Limb (tissue), 2 donors: ENCODE data around the gene C1orf21.

Experiments
- DNase-seq, 2 donors: peaks; one replicate each; pipeline ENCODE4 v3.0.0-alpha.2; 2016; ENCODE audit errors: extremely low spot score in 2 of 2

C1orf21 gene

GRCh38 chr1:184485751-184486723 lies 99.2 kb downstream of the C1orf21 start:
- no peak for DNase-seq

DNA sequence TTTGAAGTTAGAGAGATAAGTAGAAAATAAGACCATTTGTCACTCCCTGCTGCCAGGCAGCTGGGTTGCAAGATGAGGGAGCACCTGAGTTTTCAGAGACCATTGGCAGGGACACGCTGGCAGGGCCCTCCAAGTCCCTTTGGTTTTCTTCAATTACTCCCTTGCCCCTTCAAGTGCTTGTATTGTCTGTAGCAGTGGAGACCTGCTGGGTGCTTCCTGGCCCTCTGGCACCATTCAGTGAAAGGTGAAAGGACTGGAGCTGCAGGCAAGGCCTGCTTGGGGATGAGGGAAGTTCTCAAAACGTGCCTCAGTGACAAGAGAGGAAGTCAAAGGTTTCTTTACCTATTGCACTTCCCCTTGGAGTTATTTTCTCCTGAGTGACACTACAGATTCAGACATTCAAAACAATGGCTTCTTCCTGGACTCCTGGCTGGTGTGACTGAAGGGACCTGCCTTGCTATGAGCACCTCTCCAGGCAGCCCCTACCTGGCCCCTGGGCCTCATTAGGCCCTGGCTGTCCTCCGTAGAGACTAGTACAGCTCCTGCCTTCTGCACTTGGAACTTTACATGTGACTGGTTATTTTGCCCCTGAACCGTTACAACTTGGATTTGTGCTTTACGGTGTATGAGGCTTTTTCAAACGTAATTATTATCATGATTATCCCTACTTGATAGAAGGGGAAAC lies 100.1 kb downstream of the C1orf21 start:
- DNase-seq, result no peak

DNA sequence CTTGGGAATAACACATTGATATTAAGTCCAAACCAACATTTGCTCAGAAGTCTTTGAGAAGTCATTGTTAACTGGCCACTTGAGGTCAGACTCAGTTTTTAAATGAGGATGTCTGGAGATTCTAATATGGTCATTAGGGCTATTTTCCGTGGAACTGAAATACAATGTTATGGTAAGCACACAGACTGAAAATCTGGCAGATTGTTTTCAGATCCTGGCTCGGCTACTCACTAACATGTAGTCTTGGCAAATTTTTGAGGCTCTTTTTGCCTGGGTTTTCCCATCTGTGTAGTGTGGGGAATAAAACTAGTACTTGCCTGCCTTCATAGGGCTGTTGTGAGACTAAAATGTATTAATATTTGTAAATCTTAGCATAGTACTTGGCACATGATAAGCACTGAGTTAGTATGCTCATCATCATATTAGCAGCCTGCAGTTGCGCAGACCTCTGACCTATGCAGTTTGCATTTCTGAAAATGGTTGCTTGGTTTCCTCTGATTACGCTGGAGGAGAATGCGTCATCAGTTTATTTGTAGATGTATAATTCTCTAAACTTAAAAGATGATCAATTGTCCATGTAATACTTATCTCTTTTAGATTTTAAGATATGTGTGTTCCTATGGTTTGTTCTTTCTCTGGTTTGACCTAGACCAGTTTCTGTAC lies 100.8 kb downstream of the C1orf21 start:
- no peak for DNase-seq

- no peak for DNase-seq
Observed at GRCh38 chr1:184489908-184490307, 103.1 kb downstream of the C1orf21 start.

DNA sequence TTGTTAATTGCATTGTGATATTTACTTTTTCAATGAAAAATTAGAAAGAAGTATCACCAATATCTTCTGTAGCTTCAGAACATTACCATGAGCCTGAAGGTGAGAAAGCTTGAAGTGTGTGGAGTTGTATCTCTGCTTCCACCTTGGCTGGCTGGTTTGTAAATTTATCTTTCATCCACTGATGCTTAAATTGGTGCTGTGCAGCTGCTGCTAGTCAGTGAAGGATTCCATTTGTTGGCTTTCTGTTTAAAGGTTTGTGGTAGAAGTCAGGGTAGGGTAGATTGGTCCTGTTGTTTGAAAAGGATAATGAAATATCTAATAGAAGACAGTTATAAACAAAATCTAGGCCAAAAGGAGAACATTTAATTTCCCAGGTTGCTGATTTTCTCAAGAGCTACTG lies 105.7 kb downstream of the C1orf21 start:
- no peak for DNase-seq

DNA sequence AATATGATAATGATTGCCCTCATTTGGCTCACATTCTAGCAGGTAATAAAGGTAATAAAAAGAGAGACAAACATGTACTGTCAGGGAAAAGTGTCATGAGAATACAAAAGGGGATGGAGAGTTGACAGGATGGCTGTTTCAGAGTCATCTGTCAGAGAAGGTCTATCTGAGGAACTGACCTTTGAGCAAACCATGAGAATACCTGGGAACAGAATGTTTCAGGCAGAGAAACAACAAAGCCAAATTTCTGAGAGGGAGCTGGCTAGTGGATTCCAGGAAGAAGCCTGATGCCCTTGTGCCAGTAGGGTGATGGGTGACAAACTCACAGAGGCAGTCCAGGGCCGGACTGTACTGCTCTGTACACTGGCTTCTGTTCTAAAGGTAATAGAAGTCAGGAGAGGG lies 107.2 kb downstream of the C1orf21 start:
- no peak for DNase-seq

DNA sequence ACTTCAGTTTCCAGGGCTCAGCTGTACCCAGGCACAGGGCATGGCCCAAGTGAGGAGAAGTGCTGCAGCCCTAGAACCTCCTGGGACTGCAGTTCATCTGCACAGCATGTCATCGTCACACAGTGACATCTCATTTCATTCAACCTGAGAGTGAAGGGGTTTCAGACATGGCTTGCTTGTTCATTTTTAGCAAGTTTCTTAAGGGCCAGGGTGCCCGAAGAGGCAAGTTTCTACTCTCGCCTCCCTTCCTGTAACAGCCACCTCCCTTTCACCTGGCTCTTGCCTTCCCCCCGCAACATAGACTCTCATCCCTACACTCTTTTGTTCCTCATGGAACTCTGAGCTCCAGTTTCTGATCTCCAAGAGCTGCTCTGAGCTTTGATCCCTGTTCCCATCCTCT lies 108.1 kb downstream of the C1orf21 start:
- DNase-seq, result no peak

DNA sequence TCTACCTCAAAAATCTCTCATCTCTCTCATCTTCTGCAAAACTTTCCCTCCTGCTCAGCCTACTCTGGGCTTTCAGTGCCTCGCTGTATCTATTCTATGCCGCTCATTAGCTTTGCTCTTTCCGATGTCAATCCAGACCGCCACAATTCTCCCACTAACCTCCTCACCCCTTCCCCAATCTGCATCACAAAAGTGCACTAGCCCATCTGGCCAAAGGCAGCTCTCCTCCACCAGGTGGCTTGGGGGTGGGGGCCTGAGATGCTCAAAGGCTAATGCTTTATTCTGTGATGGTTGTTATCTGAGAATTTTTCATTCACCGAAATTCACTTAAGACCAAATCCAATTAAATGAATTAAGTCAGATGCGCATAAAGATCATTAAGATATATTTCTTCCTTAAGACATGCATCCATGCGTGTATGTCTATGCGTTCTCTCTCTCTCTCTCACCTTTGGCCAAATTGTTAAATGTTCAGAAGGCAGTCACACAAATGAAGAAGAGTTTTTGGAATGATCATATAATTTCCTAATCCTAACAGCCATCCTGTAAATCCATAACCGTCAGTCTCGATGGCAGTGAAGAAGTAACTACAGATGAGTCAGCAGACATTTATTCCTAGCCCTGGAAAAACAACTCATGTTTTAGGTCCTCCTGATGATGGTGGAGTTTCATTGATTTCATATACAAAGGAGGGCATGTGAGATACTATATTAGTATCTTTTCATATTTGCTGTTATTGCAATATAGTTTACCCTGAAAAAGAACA lies 111.3 kb downstream of the C1orf21 start:
- DNase-seq, result no peak

DNA sequence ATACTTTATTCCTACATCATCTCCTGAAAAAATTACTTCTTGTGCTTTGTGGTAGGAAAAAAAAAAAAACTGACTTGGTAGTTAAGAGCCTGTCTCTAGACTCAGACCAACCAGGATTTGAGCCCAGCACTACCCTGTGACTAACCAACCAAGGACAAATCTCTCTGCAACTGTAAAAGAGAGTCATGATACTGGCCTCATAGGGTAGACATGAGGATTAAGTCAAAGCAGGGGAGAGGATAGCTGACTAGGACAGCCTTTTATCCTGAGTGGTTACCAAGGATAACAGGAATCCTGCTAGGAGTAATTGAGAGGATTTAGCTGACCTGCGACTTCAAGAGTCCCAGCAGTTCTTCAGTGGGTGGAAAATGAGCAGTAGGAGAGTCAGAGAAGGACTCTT lies 112.8 kb downstream of the C1orf21 start:
- no peak for DNase-seq

DNA sequence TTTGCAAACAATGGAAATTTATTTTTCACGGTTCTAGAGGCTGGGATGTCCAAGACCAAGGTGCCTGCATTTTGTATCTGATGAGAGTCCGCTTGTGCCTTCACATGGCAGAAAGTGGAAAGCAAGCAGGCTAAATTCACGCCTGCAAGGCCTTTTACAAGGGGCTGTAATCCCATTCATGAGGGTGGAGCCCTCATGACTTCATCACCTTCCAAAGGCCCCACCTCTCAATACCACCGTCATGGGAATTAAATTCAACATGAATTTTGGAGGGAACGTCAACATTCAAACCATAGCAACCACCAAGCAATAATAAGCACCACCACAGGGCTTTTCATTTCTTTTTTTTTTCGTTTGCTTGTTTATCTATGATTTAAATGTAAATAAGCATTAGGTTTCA lies 115.3 kb downstream of the C1orf21 start:
- no peak for DNase-seq

DNA sequence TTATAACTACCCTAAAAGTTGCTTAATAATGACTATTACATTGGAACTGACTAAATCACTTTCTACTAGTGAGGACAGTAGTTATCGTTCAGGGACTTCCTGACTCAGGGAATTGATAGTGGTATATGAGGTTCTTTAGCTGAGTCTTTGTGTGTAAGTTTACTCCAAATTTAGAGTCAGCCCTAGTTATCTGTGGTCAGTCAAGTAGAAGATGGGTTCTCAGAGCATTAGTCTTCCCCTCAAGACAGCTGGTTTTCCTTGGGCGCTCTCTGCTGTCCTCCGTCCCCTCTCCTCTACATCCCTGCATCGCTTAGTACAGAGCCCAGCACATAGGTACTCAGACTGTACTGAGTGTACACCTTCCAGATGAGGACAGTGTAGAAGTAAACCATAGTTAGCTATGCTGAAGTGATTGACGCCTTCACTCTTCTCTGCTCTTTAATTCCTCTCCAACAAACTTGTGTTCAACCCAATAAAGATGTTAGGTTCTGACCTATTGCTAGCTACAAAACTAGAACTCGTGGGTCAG lies 116.5 kb downstream of the C1orf21 start:
- DNase-seq, result no peak

DNA sequence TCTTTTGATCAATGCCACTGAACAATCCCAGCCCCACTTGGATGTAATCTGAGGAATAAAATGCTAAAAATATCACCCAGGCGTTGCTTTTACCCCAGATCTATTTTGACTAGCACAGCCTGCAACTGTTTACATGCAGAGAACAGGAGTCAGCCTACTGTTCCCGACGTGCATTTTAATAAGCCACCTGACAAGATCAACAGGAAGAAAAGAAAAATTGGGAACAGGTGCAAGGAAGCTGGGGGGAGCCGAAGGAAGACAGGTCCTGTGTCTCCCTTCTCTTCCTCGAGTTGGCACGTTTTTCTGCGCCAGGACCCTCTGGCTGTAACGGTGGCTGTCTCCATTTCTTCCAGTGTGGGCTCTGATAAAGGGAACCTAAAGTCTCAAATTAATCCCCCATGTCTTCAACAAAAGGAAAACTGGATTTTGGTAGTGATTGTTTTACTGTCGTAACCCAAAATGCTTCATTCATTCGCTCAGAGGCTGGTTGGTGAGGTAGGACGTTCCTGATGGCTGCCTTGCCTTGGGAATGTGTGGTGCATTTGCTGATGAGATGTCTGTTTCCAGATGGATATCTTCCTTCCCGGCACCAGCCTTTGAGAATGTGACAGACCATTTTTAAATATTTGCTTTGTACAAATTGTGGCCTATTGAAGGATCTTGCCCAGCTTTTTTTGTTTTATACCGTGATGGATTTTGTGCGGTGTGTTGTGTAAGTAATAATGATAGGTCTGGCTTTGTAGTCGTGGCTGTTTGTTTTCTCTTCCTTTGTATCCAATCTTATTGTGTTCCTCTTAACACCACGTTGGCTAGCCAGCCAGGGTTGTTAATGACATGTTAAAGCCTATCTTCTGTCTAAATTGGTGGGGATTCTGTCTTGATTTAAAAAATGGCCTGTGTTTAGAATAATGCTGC lies 117.5 kb downstream of the C1orf21 start:
- no peak for DNase-seq

DNA sequence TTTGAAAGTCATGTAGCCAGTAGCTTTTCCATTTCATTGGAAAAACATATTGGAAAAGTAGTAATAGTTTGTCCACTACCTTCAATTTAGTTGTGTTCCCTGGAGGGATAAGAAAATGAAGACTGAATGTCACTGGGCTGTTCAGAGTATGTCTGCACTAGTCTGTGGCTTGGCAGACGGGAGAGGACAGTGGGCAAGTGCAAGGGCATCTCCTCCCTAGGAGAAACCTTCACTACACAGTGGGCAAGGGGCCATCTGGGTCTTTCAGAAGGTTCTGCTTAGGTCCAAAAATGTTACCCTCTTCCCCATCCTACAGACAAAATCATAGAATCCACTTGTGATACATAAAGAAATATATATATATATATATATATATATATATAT lies 118.1 kb downstream of the C1orf21 start:
- DNase-seq, result no peak

GRCh38 chr1:184506481-184506880 lies 119.7 kb downstream of the C1orf21 start:
- DNase-seq, result no peak

DNA sequence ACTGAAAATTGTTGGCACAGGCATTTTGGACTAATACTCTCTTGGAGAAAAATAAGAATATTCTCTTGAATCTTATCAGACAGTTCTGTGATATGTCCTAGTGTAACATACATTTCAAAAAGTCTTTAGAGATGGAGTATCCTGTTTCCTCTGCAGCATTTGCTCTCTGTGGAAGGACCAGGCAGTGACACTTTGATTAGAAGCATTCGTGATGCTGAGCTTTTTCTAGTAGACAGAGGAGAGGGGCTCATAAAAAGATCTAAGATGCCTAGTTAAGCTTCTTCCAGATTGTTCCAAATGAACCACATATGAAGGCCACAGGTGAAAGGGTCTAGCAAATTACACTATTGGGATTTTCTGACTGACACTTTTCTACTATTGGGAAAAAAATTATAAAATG lies 120.3 kb downstream of the C1orf21 start:
- no peak for DNase-seq

GRCh38 chr1:184507604-184508280 lies 120.9 kb downstream of the C1orf21 start:
- DNase-seq, result no peak

DNA sequence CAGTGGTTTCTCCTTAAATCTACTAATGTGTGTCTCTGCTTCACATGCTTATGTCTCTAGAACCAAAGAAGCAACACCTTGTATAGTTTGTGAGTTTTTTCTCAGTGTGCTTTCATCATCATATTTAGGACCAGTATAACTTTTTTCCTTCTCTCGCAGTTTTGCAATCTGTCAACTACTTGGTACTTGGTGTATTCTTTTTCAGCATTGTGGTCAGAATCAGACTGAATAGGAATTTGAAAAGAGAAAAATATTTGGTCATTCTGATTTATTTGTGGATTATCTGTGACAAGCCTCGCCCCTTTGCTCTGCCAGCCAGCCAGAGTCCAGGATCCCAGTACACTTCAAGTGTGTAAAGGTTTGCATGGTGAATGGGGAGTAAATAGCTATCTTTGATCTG lies 122.3 kb downstream of the C1orf21 start:
- DNase-seq, result no peak

GRCh38 chr1:184510110-184510509 lies 123.3 kb downstream of the C1orf21 start:
- DNase-seq, result no peak

GRCh38 chr1:184512724-184513123 lies 125.9 kb downstream of the C1orf21 start:
- no peak for DNase-seq

DNA sequence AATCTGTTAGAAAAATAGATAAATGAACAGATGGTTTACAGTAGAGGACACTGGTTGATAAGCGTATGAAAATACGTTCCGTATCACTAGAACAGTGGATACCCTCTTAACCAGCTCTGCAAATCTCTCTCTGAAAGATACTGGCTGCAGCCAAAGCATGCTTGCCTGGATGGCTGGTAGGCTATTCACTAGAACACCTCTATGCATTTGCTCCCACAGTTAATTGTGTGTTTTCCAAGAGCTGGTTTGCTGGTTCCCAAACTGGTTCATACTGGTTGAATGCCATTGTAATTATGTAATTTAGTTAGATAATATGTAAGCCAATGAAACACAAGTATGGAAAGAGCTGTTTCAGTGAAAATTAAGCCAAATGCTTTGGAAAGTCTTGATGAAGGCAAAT lies 126.6 kb downstream of the C1orf21 start:
- DNase-seq, result no peak
